GM12878 (cell line): Measurements from ENCODE around the gene BOD1L1. TPM values are rescaled to one million over a fixed set of nuclear protein-coding genes. Genes with fewer than 3 reads are reported as not detected.

Experiments
- ATF3 ChIP-seq: IDR thresholded peaks from 2 replicates; pipeline ENCODE4 v1.6.1; 2011; ENCODE audit warnings: low read depth, mild to moderate bottlenecking, low read length, moderate library complexity, borderline replicate concordance; ENCODE audit errors: extremely low read depth
- BCL11A ChIP-seq: IDR thresholded peaks from 2 replicates; pipeline ENCODE4 v1.6.1; 2011; ENCODE audit warnings: low read depth, low read length
- CHD4 ChIP-seq: fragments of 200-600 bp; sonication (generic); IDR thresholded peaks from 2 replicates; pipeline ENCODE4 v1.6.1; 2016; ENCODE audit warnings: mild to moderate bottlenecking
- DPF2 ChIP-seq: fragments of 450-650 bp; IDR thresholded peaks from 2 replicates; pipeline ENCODE4 v1.6.1; 2017; ENCODE audit warnings: mild to moderate bottlenecking
- EP300 ChIP-seq, 2 experiments: fragments of 150-350 bp in 1 of 2; IDR thresholded peaks; 2 replicates each; pipeline ENCODE4 v1.6.1; 2011 to 2012; ENCODE audit warnings: low read depth in 2 of 2, low read length in 2 of 2, borderline replicate concordance in 1 of 2, improper control_type of control experiment in 1 of 2, inconsistent platforms in 1 of 2; ENCODE audit not compliant: control insufficient read depth in 1 of 2
- FOS ChIP-seq: IDR thresholded peaks from 3 replicates; pipeline ENCODE4 v1.6.1; 2011; ENCODE audit warnings: borderline replicate concordance; ENCODE audit not compliant: insufficient read length; ENCODE audit errors: extremely low read depth
- GATAD2B ChIP-seq: fragments of 450-650 bp; conservative IDR thresholded peaks from 2 replicates; pipeline ENCODE4 v1.6.1; 2017; ENCODE audit warnings: low read depth, mild to moderate bottlenecking, moderate library complexity
- KAT2A ChIP-seq: conservative IDR thresholded peaks from 2 replicates; pipeline ENCODE4 v1.6.1; 2011; ENCODE audit warnings: low read depth, low read length; ENCODE audit not compliant: control insufficient read depth
- MEF2B ChIP-seq: fragments of 450-650 bp; IDR thresholded peaks from 2 replicates; pipeline ENCODE4 v1.6.1; 2018; ENCODE audit warnings: mild to moderate bottlenecking, moderate library complexity; ENCODE audit not compliant: partially characterized antibody, poor library complexity, severe bottlenecking
- MLLT1 ChIP-seq: fragments of 450-650 bp; IDR thresholded peaks from 2 replicates; pipeline ENCODE4 v1.6.1; 2016; ENCODE audit warnings: mild to moderate bottlenecking
- NFXL1 ChIP-seq: fragments of 450-650 bp; IDR thresholded peaks from 2 replicates; pipeline ENCODE4 v1.6.1; 2017; ENCODE audit warnings: antibody characterized with exemption, mild to moderate bottlenecking, borderline replicate concordance
- PKNOX1 ChIP-seq: fragments of 450-650 bp; IDR thresholded peaks from 2 replicates; pipeline ENCODE4 v1.6.1; 2016; ENCODE audit warnings: mild to moderate bottlenecking
- POLR2AphosphoS5 ChIP-seq: IDR thresholded peaks from 2 replicates; pipeline ENCODE4 v1.6.1; 2011; ENCODE audit warnings: mild to moderate bottlenecking, low read length, inconsistent platforms
- PRDM15 ChIP-seq: fragments of 450-650 bp; formaldehyde crosslinking; IDR thresholded peaks from 2 replicates; pipeline ENCODE4 v1.4.0; 2020; ENCODE audit warnings: mild to moderate bottlenecking, moderate library complexity
- RAD51 ChIP-seq: fragments of 450-650 bp; IDR thresholded peaks from 2 replicates; pipeline ENCODE4 v1.6.1; 2016; ENCODE audit warnings: moderate library complexity, mild to moderate bottlenecking, inconsistent platforms
- RFX5 ChIP-seq: IDR thresholded peaks from 2 replicates; pipeline ENCODE4 v1.6.1; 2011; ENCODE audit warnings: low read depth, low read length, improper control_type of control experiment
- SIN3A ChIP-seq: IDR thresholded peaks from 2 replicates; pipeline ENCODE4 v1.6.1; 2012; ENCODE audit warnings: low read depth, low read length, improper control_type of control experiment
- SMC3 ChIP-seq: IDR thresholded peaks from 2 replicates; pipeline ENCODE4 v1.6.1; 2011; ENCODE audit warnings: low read length, improper control_type of control experiment, borderline replicate concordance
- SP1 ChIP-seq: IDR thresholded peaks from one replicate; pipeline ENCODE4 v1.6.1; 2011; ENCODE audit warnings: low read depth, low read length
- SRF ChIP-seq, 2 experiments: IDR thresholded peaks; 2 replicates each; pipeline ENCODE4 v1.6.1; 2011; ENCODE audit warnings: low read depth in 2 of 2, low read length in 2 of 2, mild to moderate bottlenecking in 1 of 2, moderate library complexity in 1 of 2
- ZBTB33 ChIP-seq: fragments of 450-650 bp; IDR thresholded peaks from 2 replicates; pipeline ENCODE4 v1.6.1; 2017; ENCODE audit warnings: mild to moderate bottlenecking
- ZNF217 ChIP-seq: fragments of 450-650 bp; IDR thresholded peaks from 2 replicates; pipeline ENCODE4 v1.6.1; 2017; ENCODE audit warnings: antibody characterized with exemption, mild to moderate bottlenecking
- polyA plus RNA-seq, 11 experiments: library from polyadenylated mRNA; depleted of rRNA in 4 of 11; unstranded in 6 of 11; stranded (reverse) in 5 of 11; fragments of >200 nt; fragmentation: Nextera tagmentation in 4 of 11; fragmentation: Illumina TruSeq in 1 of 11; extraction: Ambion mirVana in 4 of 11; extraction: Trizol in 1 of 11; gene quantifications; 1 replicate in 1 of 11; 2 replicates in 10 of 11; pipeline versions ENCODE4 v1.2.1 to v1.2.3, GENCODE V29; 2011 to 2016; ENCODE audit warnings: inconsistent platforms in 2 of 11, missing spikeins in 2 of 11, low read depth in 1 of 11
- total RNA-seq, 4 experiments: library from RNA; depleted of rRNA in 3 of 4; stranded (reverse); fragments of >200 nt in 3 of 4; fragmentation: Illumina TruSeq in 1 of 4; extraction: Trizol in 1 of 4; gene quantifications; 2 replicates each; pipeline versions ENCODE4 v1.2.1 to v1.2.3, GENCODE V29; 2013 to 2021

Gene BOD1L1
- total and polyA plus RNA-seq, 10 of the 15 experiments (the other 5 are each of a cell fraction or from before 2014, with no cell fraction given) = 6.8 to 41.6 (median 24.3) TPM

GRCh38 chr4:13656569-13657405, 29.3 kb upstream of the BOD1L1 start (continued):
- TF ChIP-seq MLLT1 (no peak), SIN3A (no peak), MEF2B (no peak), RAD51 (no peak), FOS (no peak), EP300 (IDR thresholded peaks at IDR 0.05; ENCODE audit: borderline replicate concordance in 1 of 2, control insufficient read depth in 1 of 2, low read depth in 2 of 2, low read length in 2 of 2) (no peak), PKNOX1 (no peak), ZNF217 (no peak), ATF3 (no peak), SMC3 (peak; percentile 78; the same call in 1 of the 2 replicates), SRF (IDR thresholded peaks at IDR 0.05; ENCODE audit: low read depth in 2 of 2, low read length in 2 of 2) (no peak), KAT2A (no peak), BCL11A (no peak), ZBTB33 (no peak), GATAD2B (no peak), NFXL1 (no peak), DPF2 (no peak), SP1 (no peak), CHD4 (no peak), POLR2AphosphoS5 (no peak), PRDM15 (CRISPR knock-in tag) (no peak), RFX5 (no peak)
